Epithelial cell of proximal tubule (primary cell): Measurements from ENCODE around the gene ATE1. TPM values are rescaled to one million over a fixed set of nuclear protein-coding genes. Genes with fewer than 3 reads are reported as not detected.

Source experiments
- DNase-seq: peaks from one replicate; pipeline ENCODE4 v3.0.0-alpha.2; 2011; ENCODE audit warnings: low read depth
- H3K4me3 ChIP-seq: 2 replicates; pipeline ENCODE4 v1.5.1; 2011; ENCODE audit warnings: low read depth, mild to moderate bottlenecking, low read length
- total RNA-seq: library from RNA; depleted of rRNA; stranded (reverse); fragments of >200 nt; gene quantifications from 2 replicates; pipeline ENCODE4 v1.2.3, GENCODE V29; 2015
- TF ChIP-seq, protein P1 (sequence below): conservative IDR thresholded peaks from 2 replicates; pipeline ENCODE4 v1.5.1; 2012; ENCODE audit warnings: low read depth, mild to moderate bottlenecking, low read length

ATE1 gene
- total RNA-seq, 1 donor from 2014 or later: 22.7 TPM

DNA sequence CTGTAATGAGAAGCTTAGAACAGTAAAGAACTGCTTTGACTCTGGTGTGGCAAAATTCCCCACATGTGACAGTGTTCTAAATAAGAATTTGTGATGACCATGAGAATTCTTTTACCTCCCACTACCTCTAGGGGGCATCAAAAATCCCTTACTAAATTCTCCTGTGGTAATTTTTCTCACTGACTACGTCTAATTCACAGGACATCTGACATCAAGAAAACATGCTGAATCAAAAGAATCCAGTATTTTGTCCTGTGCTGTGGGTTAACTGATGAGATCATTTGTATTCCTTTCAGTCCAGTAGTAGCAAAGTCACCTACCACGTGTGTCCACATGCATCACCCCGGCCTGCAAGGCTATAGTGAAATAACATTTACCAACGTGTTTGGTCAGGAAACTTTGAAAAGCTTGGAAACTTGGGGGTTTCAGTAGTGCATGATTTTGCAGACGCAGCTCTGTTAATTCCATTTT lies 103.8 kb downstream of the ATE1 start:
- H3K4me3 ChIP-seq: no peak overlapping the region
- TF ChIP-seq, protein P1, sequence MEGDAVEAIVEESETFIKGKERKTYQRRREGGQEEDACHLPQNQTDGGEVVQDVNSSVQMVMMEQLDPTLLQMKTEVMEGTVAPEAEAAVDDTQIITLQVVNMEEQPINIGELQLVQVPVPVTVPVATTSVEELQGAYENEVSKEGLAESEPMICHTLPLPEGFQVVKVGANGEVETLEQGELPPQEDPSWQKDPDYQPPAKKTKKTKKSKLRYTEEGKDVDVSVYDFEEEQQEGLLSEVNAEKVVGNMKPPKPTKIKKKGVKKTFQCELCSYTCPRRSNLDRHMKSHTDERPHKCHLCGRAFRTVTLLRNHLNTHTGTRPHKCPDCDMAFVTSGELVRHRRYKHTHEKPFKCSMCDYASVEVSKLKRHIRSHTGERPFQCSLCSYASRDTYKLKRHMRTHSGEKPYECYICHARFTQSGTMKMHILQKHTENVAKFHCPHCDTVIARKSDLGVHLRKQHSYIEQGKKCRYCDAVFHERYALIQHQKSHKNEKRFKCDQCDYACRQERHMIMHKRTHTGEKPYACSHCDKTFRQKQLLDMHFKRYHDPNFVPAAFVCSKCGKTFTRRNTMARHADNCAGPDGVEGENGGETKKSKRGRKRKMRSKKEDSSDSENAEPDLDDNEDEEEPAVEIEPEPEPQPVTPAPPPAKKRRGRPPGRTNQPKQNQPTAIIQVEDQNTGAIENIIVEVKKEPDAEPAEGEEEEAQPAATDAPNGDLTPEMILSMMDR: peak; percentile 76
- peak; percentile 39 for DNase-seq

DNA sequence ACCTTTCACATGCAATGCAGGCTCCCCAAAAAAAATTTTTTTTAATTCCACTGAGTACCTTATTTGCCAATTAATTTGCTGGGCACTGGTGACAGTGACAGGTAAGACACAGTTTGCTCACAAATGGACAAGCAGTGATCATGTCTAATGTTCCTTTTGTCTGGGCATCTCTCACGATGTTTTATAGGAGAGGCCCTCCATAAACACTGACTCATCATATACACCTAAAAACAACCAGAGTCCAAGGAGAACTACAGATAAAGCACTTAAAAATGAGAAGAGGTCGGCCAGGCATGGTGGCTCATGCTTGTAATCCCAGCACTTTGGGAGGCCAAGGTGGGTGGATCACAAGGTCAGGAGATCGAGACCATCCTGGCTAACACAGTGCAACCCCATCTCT lies 105.1 kb downstream of the ATE1 start:
- TF ChIP-seq, protein P1: no peak
- no peak overlapping the region for H3K4me3 ChIP-seq
- no peak for DNase-seq

DNA sequence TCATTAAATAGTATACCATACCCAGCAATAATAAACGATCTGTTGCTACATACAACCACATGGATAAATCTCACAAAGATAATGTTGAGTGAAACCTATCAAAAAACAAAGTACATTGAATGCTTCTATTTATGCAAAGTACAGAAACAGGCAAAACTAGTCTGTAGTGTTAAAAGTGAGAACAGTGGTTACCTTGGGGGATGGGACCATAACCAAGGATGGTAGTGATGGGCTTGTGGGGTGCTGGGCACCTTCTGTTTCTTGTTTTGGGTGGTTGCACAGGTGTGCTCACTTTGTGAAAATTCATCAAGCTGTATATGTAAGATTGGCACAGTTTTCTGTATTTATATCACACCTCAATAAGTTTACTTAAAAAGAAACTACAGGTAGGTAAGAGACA lies 105.7 kb downstream of the ATE1 start:
- H3K4me3 ChIP-seq: no peak overlapping the region
- TF ChIP-seq, protein P1: no peak
- no peak for DNase-seq

DNA sequence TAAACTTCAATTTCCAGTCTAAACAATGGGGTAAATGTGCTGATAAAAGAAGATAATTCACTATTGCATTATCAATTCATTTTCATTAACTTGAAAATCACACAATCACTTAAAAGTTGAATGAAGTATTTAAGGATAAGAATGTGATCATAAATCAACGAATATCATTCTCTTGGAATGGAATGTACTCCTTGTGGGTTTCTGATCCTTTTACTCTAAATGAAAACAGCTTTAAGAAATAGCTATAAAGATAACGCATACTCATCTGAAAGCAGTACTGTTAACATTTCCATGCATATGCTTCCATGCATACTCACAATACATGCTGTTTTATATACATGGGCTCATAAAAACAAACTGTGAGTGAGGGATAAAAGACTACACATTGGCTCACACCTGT lies 108.8 kb downstream of the ATE1 start:
- DNase-seq: no peak
- TF ChIP-seq, protein P1: no peak
- no peak overlapping the region for H3K4me3 ChIP-seq

DNA sequence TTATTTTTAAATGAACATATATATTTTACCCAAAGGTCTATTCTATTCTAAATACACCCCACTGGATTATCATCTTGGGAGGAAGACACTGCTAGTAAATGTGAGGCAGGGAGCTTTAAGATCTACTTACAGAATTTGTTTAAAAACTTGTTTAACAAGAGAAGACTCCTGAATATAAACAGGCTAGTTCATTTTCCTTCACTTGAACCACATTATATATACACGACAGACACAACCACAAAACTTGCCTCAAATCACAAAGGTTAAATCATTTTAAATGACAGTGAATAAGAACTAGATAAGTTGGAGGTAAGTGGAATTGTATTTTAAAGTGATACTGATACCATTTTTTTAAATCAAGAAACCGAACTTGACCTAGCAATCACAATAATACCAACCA lies 109.2 kb downstream of the ATE1 start:
- no peak overlapping the region for H3K4me3 ChIP-seq
- DNase-seq: no peak
- TF ChIP-seq, protein P1: no peak

DNA sequence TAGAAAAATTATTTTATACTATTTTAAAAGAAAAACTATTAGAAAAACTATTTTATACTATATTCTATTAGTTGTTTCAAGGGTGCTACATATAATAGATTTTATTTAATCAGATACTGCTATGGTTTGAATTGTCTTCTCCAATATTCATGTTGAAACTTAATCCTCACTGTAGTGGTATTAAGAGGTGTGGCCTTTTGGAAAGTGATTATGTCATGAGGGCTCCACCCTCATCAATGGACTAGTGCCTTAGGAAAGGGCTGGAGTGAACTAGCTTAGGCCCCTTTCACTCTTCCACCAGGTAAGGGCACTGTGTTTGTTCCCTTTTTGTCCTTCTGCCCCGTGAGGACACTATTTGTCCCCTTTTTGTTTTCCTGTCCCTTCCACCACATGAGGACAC lies 111.6 kb downstream of the ATE1 start:
- TF ChIP-seq, protein P1: no peak
- H3K4me3 ChIP-seq: no peak overlapping the region
- DNase-seq: no peak

DNA sequence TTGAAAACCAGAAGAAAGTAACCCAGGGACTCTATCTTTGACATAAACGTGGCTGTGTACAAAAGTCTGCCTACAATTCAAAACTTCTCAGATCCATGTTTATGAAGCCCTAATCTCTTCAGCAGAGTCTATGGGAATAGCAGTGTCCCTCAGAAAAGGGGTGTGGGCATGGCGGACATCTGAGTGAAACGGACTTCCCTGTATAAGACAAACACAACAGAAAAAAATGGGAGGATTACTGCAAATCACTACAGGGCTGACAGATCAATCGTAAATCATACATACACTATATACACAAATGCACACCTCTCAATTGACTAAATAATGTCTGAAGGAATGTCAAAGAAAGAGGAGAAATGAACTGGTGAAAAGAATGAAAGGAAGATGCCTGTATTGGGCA lies 114.0 kb downstream of the ATE1 start:
- no peak overlapping the region for H3K4me3 ChIP-seq
- TF ChIP-seq, protein P1: no peak
- no peak for DNase-seq
